SU-DHL-6 (cell line): ENCODE data around the gene SPAG8.

Experiments
- H2AFZ ChIP-seq: fragments of 200-600 bp; sonication (generic); 2 replicates; pipeline ENCODE4 v1.6.1; 2014; ENCODE audit warnings: low read depth, mild to moderate bottlenecking, moderate library complexity, mixed read lengths, antibody characterized with exemption, low read length; ENCODE audit not compliant: severe bottlenecking
- H3F3A ChIP-seq: fragments of 200-600 bp; shearing (Covaris generic); 2 replicates; pipeline ENCODE4 v1.6.0; 2016; ENCODE audit warnings: antibody characterized with exemption, mild to moderate bottlenecking; ENCODE audit not compliant: insufficient read depth
- H3K27ac ChIP-seq: fragments of 200-600 bp; sonication (generic); 2 replicates; pipeline ENCODE4 v1.5.1; 2016; ENCODE audit warnings: low read depth, mild to moderate bottlenecking, low read length, moderate library complexity, mixed read lengths
- H3K27me3 ChIP-seq: fragments of 200-600 bp; sonication (generic), shearing (Covaris generic); 2 replicates; pipeline ENCODE4 v1.6.0; 2014; ENCODE audit warnings: mild to moderate bottlenecking, low read length
- H3K36me3 ChIP-seq: fragments of 200-600 bp; sonication (generic); 2 replicates; pipeline ENCODE4 v1.6.1; 2014; ENCODE audit warnings: mild to moderate bottlenecking, low read length, mixed read lengths
- H3K4me2 ChIP-seq: fragments of 300-600, 200-600 bp; shearing (Covaris generic), sonication (generic); 2 replicates; pipeline ENCODE4 v1.6.0; 2014; ENCODE audit warnings: low read length, low read depth, mild to moderate bottlenecking; ENCODE audit not compliant: poor library complexity, severe bottlenecking
- H3K4me3 ChIP-seq: fragments of 200-600 bp; sonication (generic); 2 replicates; pipeline ENCODE4 v1.5.1; 2014; ENCODE audit warnings: antibody characterized with exemption, low read length, mild to moderate bottlenecking, mixed read lengths; ENCODE audit not compliant: insufficient read depth, poor library complexity, severe bottlenecking
- H3K79me2 ChIP-seq: fragments of 200-600 bp; sonication (generic); 2 replicates; pipeline ENCODE4 v1.6.1; 2014; ENCODE audit warnings: mild to moderate bottlenecking, low read length, moderate library complexity; ENCODE audit not compliant: insufficient read depth
- H3K9ac ChIP-seq: fragments of 200-600 bp; sonication (generic); 2 replicates; pipeline ENCODE4 v1.7.0; 2014; ENCODE audit warnings: mild to moderate bottlenecking, low read length
- H3K9me2 ChIP-seq: fragments of 200-600 bp; sonication (generic); replicated peaks from 2 replicates; pipeline ENCODE4 v1.6.1; 2014; ENCODE audit warnings: low read length; ENCODE audit not compliant: insufficient read depth
- H3K9me3 ChIP-seq: fragments of 200-600 bp; sonication (generic); 2 replicates; pipeline ENCODE4 v1.6.1; 2014; ENCODE audit warnings: low read length, mixed read lengths; ENCODE audit not compliant: insufficient read depth
- H4K20me1 ChIP-seq: fragments of 200-600 bp; sonication (generic); 2 replicates; pipeline ENCODE4 v1.6.1; 2014; ENCODE audit warnings: low read depth, mild to moderate bottlenecking, antibody characterized with exemption, low read length, moderate library complexity, mixed read lengths
- EZH2phosphoT487 ChIP-seq: fragments of 200-600 bp; sonication (generic), shearing (Covaris generic); conservative IDR thresholded peaks from 2 replicates; pipeline ENCODE4 v1.6.1; 2018; ENCODE audit warnings: mild to moderate bottlenecking, antibody characterized with exemption, low read length, moderate library complexity, mixed read lengths
- TF ChIP-seq, protein P1 (sequence below): fragments of 200-600 bp; sonication (generic); IDR thresholded peaks from one replicate; pipeline ENCODE4 v1.5.1; 2017; ENCODE audit warnings: antibody characterized with exemption, mild to moderate bottlenecking, low read length, moderate library complexity; ENCODE audit not compliant: insufficient read depth, poor library complexity, severe bottlenecking

The SPAG8 gene

GRCh38 chr9:35814841-35815543 lies 2.9 kb upstream of the SPAG8 start, which contains the start of gene HINT2:
Gene HINT2 (minus strand): TSS chr9:35815042. CDS start chr9:35814979, 63 bp downstream.
- H3K9me2 ChIP-seq = no peaks in the 10 kb centered on the region
- H3K36me3 ChIP-seq = no peaks in the 10 kb centered on the region
- peak within 1 kb of the TSS; percentile 72 for H2AFZ ChIP-seq
- no peak for TF ChIP-seq EZH2phosphoT487
- TF ChIP-seq, protein P1, sequence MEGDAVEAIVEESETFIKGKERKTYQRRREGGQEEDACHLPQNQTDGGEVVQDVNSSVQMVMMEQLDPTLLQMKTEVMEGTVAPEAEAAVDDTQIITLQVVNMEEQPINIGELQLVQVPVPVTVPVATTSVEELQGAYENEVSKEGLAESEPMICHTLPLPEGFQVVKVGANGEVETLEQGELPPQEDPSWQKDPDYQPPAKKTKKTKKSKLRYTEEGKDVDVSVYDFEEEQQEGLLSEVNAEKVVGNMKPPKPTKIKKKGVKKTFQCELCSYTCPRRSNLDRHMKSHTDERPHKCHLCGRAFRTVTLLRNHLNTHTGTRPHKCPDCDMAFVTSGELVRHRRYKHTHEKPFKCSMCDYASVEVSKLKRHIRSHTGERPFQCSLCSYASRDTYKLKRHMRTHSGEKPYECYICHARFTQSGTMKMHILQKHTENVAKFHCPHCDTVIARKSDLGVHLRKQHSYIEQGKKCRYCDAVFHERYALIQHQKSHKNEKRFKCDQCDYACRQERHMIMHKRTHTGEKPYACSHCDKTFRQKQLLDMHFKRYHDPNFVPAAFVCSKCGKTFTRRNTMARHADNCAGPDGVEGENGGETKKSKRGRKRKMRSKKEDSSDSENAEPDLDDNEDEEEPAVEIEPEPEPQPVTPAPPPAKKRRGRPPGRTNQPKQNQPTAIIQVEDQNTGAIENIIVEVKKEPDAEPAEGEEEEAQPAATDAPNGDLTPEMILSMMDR = no peak
- H3K27me3 ChIP-seq = no peaks in the 10 kb centered on the region
- H3K27ac ChIP-seq = peak within 1 kb of the TSS; percentile 76
- peak within 1 kb of the TSS; percentile 64 for H3K4me3 ChIP-seq
- no peaks in the 10 kb centered on the region for H4K20me1 ChIP-seq
- peaks cover 22% of the 10 kb centered on the region for H3F3A ChIP-seq
- peak within 1 kb of the TSS; percentile 88 for H3K9ac ChIP-seq
- no peaks in the 10 kb centered on the region for H3K9me3 ChIP-seq
- no peaks in the 10 kb centered on the region for H3K79me2 ChIP-seq
- H3K4me2 ChIP-seq = peak within 1 kb of the TSS; percentile 93

GRCh38 chr9:35814106-35814840 lies 2.2 kb upstream of the SPAG8 start:
- peak overlapping the region; percentile 64 for H3K4me3 ChIP-seq
- peak overlapping the region; percentile 93 for H3K4me2 ChIP-seq
- H3K27ac ChIP-seq = peak overlapping the region; percentile 76
- H3K27me3 ChIP-seq = no peaks in the 10 kb centered on the region
- H3K79me2 ChIP-seq = no peaks in the 10 kb centered on the region
- no peaks in the 10 kb centered on the region for H3K36me3 ChIP-seq
- H3K9me2 ChIP-seq = no peaks in the 10 kb centered on the region
- peak overlapping the region; percentile 88 for H3K9ac ChIP-seq
- no peaks in the 10 kb centered on the region for H3K9me3 ChIP-seq
- H3F3A ChIP-seq = peaks cover 22% of the 10 kb centered on the region
- peak overlapping the region; percentile 37 for H2AFZ ChIP-seq
- TF ChIP-seq EZH2phosphoT487 = no peak
- TF ChIP-seq, protein P1 = peak; percentile 38
- H4K20me1 ChIP-seq = no peaks in the 10 kb centered on the region

- Histone ChIP-seq H3K36me3 (no peaks in the 10 kb centered on the region), H3K4me3 (peak overlapping the region; percentile 64), H3K27ac (peak overlapping the region; percentile 76), H3K79me2 (no peaks in the 10 kb centered on the region), H3K4me2 (peak overlapping the region; percentile 93), H3K9ac (peak overlapping the region; percentile 88), H3F3A (peaks cover 22% of the 10 kb centered on the region), H3K27me3 (no peaks in the 10 kb centered on the region), H3K9me2 (no peaks in the 10 kb centered on the region), H2AFZ (no peak overlapping the region), H4K20me1 (no peaks in the 10 kb centered on the region), H3K9me3 (no peaks in the 10 kb centered on the region)
- TF ChIP-seq, protein P1 = no peak
- TF ChIP-seq EZH2phosphoT487 = no peak
Measured at GRCh38 chr9:35813434-35814105, 1.5 kb upstream of the SPAG8 start.
